HUES6 (cell line): Measurements from ENCODE around the gene LRRN1.
"Not testable (repeated sequence)": the region's sequence is repeated elsewhere in the genome, so short reads cannot be mapped to it uniquely, and the experiment has no call there.

Experiments used
- H3K27ac ChIP-seq: 2 replicates; pipeline ENCODE4 v1.7.0; 2013; ENCODE audit warnings: low read depth, mild to moderate bottlenecking, low read length, inconsistent platforms
- H3K27me3 ChIP-seq: 2 replicates; pipeline ENCODE4 v1.6.1; 2013; ENCODE audit warnings: low read length; ENCODE audit not compliant: control insufficient read depth, insufficient read depth
- H3K36me3 ChIP-seq: 2 replicates; pipeline ENCODE4 v1.6.1; 2013; ENCODE audit warnings: low read length; ENCODE audit not compliant: control insufficient read depth, insufficient read depth
- H3K4me1 ChIP-seq: 2 replicates; pipeline ENCODE4 v1.6.1; 2013; ENCODE audit warnings: low read length; ENCODE audit not compliant: control insufficient read depth, insufficient read depth
- H3K4me3 ChIP-seq: 2 replicates; pipeline ENCODE4 v1.5.1; 2013; ENCODE audit warnings: low read depth, low read length
- H3K9ac ChIP-seq: one replicate; pipeline ENCODE4 v1.6.1; 2013; ENCODE audit warnings: mild to moderate bottlenecking, low read length
- H3K9me3 ChIP-seq: 2 replicates; pipeline ENCODE4 v1.6.1; 2013; ENCODE audit warnings: low read depth, low read length; ENCODE audit not compliant: control insufficient read depth, insufficient read depth

The LRRN1 gene

DNA sequence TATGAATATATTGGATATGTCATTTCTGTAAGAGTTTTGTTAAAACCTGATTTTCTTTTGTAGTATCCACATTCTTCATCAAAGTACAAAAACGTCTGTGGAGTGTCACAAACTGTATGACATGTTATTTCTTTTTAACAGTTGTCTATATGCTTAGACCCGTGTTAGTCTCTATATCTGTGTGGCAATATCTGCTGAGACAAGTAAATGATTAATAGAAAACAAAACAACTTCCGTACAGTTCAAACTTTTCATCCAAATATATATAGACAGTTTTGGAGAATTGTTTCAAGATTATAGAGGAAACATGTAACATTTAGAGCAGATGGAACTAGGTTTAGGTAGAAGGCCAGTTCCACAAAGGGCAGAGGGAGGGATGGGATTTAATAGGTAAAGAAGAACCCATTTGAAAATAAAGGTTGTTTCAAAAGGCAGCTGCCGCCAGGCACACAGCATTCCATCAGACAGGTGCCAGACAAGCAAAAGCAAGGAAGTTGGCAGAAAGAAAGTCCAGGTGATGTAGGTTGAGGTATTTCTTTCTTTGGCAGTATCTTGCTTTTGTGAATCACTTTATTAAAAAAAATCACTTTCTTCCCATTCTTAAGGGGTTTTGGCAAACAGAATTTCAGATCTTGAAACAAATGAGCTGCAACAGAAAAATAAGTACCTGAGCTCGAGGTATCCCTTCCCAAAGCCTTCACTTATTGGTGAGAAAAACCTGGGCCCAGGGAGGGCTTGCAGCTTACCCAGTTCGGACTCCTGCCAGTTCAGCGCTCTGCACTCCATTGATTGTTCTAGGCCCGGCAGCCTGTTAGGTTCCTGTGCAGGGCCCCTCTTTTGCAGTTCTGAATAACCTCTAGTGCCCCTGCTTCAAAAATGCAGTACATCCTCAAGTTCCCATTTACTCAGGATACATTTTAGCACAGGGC lies 49.0 kb downstream of the LRRN1 start:
- H3K4me3 ChIP-seq = no peak overlapping the region
- no peak overlapping the region for H3K9ac ChIP-seq
- no peak overlapping the region for H3K27ac ChIP-seq
- no peaks in the 10 kb centered on the region for H3K27me3 ChIP-seq
- peaks cover 11% of the 10 kb centered on the region for H3K4me1 ChIP-seq
- H3K36me3 ChIP-seq = peaks cover 35% of the 10 kb centered on the region
- H3K9me3 ChIP-seq = no peaks in the 10 kb centered on the region

GRCh38 chr3:3848923-3849275 lies 49.7 kb downstream of the LRRN1 start:
- H3K9me3 ChIP-seq = no peaks in the 10 kb centered on the region

DNA sequence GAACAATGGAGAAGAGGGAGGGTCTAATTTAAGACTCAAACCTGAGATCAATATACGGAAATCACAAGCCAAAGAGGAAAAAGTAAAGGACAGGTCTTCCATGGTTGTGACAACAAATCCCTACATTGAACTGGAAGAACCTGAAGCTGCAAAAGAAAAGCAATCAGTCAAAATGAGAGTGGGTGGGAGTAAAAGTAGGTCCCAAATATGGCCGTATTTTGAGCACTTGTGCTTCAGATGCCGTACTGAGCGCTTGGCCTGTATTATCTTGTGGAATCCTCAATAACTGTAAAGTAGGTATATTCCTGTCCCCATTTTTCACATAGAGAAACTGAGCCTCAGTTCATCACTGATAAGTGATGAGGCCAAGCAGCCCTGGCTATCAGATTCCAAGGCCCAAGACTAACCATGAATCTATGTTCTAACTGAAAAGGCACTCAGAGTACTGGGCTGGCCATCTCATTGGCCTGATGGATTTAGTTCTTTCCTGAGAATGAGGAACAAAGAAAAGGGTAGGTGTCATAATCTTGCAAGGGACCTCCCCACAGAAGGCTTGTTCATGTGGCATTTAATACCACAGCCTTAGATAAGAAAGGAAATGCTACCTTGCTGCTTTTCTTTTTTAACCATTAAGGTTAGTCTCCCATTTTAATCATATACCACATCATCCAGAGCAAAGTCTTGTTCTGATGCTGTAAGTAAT lies 52.5 kb downstream of the LRRN1 start:
- H3K27ac ChIP-seq = no peak overlapping the region
- no peak overlapping the region for H3K4me3 ChIP-seq
- H3K4me1 ChIP-seq = peaks cover 11% of the 10 kb centered on the region
- H3K9me3 ChIP-seq = no peaks in the 10 kb centered on the region
- no peaks in the 10 kb centered on the region for H3K27me3 ChIP-seq
- H3K36me3 ChIP-seq = 0 out of 2 replicates have a peak, but pooled peaks cover 5% of the 10 kb centered on the region
- no peak overlapping the region for H3K9ac ChIP-seq

More at GRCh38 chr3:3848923-3849275, 49.7 kb downstream of the LRRN1 start:
- no peak overlapping the region for H3K4me3 ChIP-seq
- H3K9ac ChIP-seq = no peak overlapping the region
- H3K36me3 ChIP-seq = peaks cover 34% of the 10 kb centered on the region
- H3K4me1 ChIP-seq = peaks cover 11% of the 10 kb centered on the region
- no peak overlapping the region for H3K27ac ChIP-seq
- H3K27me3 ChIP-seq = no peaks in the 10 kb centered on the region

GRCh38 chr3:3853544-3853943 lies 54.3 kb downstream of the LRRN1 start:
- Histone ChIP-seq H3K9me3 (no peaks in the 10 kb centered on the region), H3K9ac (no peak overlapping the region), H3K4me1 (peaks cover 11% of the 10 kb centered on the region), H3K36me3 (0 out of 2 replicates have a peak, but pooled peaks cover 5% of the 10 kb centered on the region), H3K27me3 (no peaks in the 10 kb centered on the region), H3K27ac (no peak overlapping the region), H3K4me3 (no peak overlapping the region)

- Histone ChIP-seq H3K9me3 (no peaks in the 10 kb centered on the region), H3K27ac (no peak overlapping the region)
These were observed 55.8 kb downstream of the LRRN1 start for GRCh38 chr3:3855056-3855455.

GRCh38 chr3:3860235-3860634 lies 61.0 kb downstream of the LRRN1 start:
- no peak overlapping the region for H3K4me3 ChIP-seq
- no peaks in the 10 kb centered on the region for H3K27me3 ChIP-seq
- no peak overlapping the region for H3K9ac ChIP-seq
- no peaks in the 10 kb centered on the region for H3K4me1 ChIP-seq
- no peak overlapping the region for H3K27ac ChIP-seq
- no peaks in the 10 kb centered on the region for H3K9me3 ChIP-seq
- H3K36me3 ChIP-seq = no peaks in the 10 kb centered on the region

More at GRCh38 chr3:3855056-3855455, 55.8 kb downstream of the LRRN1 start:
- Histone ChIP-seq H3K36me3 (no peaks in the 10 kb centered on the region), H3K4me1 (no peaks in the 10 kb centered on the region), H3K27me3 (no peaks in the 10 kb centered on the region), H3K9ac (no peak overlapping the region), H3K4me3 (no peak overlapping the region)

- Histone ChIP-seq H3K9me3 (no peaks in the 10 kb centered on the region), H3K4me1 (no peaks in the 10 kb centered on the region), H3K9ac (no peak overlapping the region), H3K4me3 (no peak overlapping the region), H3K27me3 (no peaks in the 10 kb centered on the region), H3K27ac (no peak overlapping the region), H3K36me3 (no peaks in the 10 kb centered on the region)
These were observed 63.3 kb downstream of the LRRN1 start for GRCh38 chr3:3862534-3862933.

DNA sequence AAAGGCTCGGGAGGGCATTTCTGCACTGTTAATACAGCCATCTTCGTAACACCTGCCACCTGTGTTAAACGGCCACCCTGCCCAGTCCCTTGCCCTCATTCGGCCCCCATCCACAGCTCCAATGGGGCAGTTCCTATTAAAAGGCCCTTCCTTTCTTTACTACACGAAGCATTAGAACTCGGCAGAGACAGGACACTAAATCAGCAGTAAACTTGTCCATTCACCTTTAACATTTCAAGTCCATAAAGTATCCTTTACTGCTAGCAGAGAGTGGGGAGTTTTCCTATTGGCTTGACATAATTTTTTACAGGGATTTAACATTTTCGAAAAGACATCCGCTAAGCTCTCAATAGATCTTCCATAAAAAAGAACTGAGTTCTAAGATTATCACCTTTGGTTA lies 76.3 kb downstream of the LRRN1 start:
- Histone ChIP-seq H3K9ac (no peak overlapping the region), H3K4me1 (no peaks in the 10 kb centered on the region), H3K36me3 (no peaks in the 10 kb centered on the region), H3K9me3 (no peaks in the 10 kb centered on the region), H3K27ac (no peak overlapping the region), H3K27me3 (no peaks in the 10 kb centered on the region), H3K4me3 (no peak overlapping the region)

DNA sequence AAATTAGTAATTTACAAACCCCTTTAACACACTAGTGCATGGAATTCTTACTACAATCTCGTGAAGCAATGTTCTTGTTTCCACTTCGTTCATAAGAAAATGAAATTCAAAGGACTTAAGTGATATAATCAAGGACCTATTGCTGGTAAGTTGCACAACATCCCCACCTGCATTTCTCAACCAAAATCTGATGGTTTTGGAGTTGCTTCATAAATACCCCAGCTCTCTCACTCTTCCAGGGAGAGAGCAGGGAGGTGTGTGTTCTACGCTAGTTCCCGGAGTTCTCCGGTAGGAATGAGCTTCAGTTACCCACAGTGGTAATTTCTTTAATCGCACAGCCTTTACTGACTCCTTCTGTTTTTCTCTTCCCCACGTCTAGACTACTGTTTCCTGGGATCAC lies 81.8 kb downstream of the LRRN1 start:
- H3K27ac ChIP-seq = no peak overlapping the region
- no peak overlapping the region for H3K4me3 ChIP-seq
- H3K36me3 ChIP-seq = no peaks in the 10 kb centered on the region
- H3K9ac ChIP-seq = no peak overlapping the region
- no peaks in the 10 kb centered on the region for H3K4me1 ChIP-seq
- no peaks in the 10 kb centered on the region for H3K9me3 ChIP-seq
- no peaks in the 10 kb centered on the region for H3K27me3 ChIP-seq

DNA sequence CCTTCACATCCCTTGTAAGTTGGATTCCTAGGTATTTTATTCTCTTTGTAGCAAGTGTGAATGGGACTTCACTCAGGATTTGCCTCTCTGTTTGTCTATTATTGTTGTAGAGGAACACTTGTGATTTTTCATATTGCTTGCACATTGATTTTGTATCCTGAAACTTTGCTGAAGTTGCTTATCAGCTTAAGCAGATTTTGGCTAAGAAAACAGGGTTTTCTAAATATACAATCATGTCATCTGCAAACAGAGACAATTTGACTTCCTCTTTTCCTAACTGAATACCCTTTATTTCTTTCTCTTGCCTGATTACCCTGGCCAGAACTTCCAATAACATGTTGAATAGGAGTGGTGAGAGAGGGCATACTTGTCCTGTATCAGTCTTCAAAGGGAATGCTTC lies 88.1 kb downstream of the LRRN1 start:
- not testable (repeated sequence) for H3K9ac ChIP-seq, H3K9me3 ChIP-seq, H3K36me3 ChIP-seq, H3K4me3 ChIP-seq, H3K4me1 ChIP-seq, H3K27ac ChIP-seq, H3K27me3 ChIP-seq

DNA sequence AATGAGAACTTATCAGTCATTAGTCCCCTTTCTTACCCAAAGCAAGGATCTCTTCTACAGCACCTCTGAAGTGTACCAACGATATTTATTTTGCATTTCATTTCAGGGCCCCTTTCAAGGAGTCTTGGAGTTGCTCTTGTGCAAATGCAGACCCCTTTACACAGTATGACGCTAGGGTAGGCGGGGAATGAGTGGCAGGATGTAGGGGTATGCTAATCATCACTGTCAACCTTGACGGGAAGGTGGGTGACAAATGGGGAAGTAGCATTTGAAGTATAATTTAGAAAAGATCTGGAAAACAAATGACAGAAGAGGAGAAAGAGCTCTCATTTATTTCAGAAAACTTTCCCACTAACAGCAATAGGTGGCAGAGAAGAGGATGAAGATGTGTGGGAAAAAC lies 94.4 kb downstream of the LRRN1 start:
- Histone ChIP-seq H3K27ac (no peak overlapping the region), H3K36me3 (no peaks in the 10 kb centered on the region), H3K4me3 (no peak overlapping the region), H3K27me3 (no peaks in the 10 kb centered on the region), H3K4me1 (no peaks in the 10 kb centered on the region), H3K9ac (no peak overlapping the region), H3K9me3 (0 out of 2 replicates have a peak, but pooled peaks cover 3% of the 10 kb centered on the region)
